Measurements from ENCODE around the gene WWC2. TPM values are rescaled to one million over a fixed set of nuclear protein-coding genes. Genes with fewer than 3 reads are reported as not detected.

WWC2 gene
- total RNA-seq, 1 experiment from 2014 or later = 82.8 TPM

DNA sequence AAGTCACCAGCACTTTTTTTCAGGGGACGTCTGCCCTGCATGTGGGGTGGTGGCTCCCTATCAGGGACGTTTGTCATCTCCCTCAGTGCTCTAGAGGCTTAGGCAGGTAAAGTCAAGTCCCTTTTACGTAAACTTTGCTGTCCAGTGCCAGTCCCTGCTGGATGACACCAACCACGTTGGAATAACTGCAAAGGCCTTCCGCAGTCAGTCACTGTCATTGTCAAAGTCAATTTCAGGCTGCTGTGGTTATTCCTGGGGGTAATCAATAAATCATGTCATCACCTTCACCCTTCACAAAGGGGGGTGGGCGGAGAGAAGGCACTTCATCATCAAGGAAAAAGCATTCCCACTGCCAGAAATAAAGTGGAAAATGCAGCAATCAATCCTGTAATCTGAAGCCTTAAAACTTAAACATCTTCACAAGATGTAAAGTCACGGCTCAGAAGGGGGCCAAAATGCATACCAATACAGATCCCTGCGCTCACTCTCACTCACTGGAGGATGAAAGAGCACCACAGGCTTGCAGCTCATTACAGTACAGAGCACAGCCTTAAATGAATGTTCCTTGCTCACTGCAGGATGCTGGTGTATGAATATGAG is 164.8 kb downstream of the WWC2 start:
- no peaks in the 10 kb centered on the region for H3K9me3 ChIP-seq (ENCODE audit: low read depth, low read length, poor library complexity, severe bottlenecking)
- peak; percentile 45 for DNase-seq (ENCODE audit: low spot score)
- no peak overlapping the region for H3K27ac ChIP-seq (ENCODE audit: low read depth, low read length, poor library complexity, severe bottlenecking)
- no TSS peak for BruUV-seq (replicated peaks)
- no peak overlapping the region for H3K4me3 ChIP-seq (ENCODE audit: low read depth, low read length, poor library complexity, severe bottlenecking)
- H3K27me3 ChIP-seq (replicated peaks; ENCODE audit: insufficient read depth, low read depth, low read length, poor library complexity) = no peaks in the 10 kb centered on the region
- ChIA-PET POLR2A (ENCODE audit: low non-redundant PET) (no interaction called here), CTCF (no interaction called here)
- intact Hi-C loops (cut with micrococcal nuclease; ENCODE audit: unreplicated experiment) = loop anchor here (2.0 to 5.0 kb wide), 3 partner anchors 135 to 787 kb away; no protein-coding TSS in a partner anchor
- peaks cover 60% of the 10 kb centered on the region for H3K36me3 ChIP-seq (ENCODE audit: insufficient read depth, low read length, poor library complexity, severe bottlenecking)
- peaks cover 26% of the 10 kb centered on the region for H3K4me1 ChIP-seq (ENCODE audit: insufficient read depth, low read length, poor library complexity, severe bottlenecking)
- TF ChIP-seq EZH2 (IDR thresholded peaks at IDR 0.05; ENCODE audit: borderline replicate concordance, low read depth, low read length, poor library complexity, severe bottlenecking) = no peak
- TF ChIP-seq, protein P1, sequence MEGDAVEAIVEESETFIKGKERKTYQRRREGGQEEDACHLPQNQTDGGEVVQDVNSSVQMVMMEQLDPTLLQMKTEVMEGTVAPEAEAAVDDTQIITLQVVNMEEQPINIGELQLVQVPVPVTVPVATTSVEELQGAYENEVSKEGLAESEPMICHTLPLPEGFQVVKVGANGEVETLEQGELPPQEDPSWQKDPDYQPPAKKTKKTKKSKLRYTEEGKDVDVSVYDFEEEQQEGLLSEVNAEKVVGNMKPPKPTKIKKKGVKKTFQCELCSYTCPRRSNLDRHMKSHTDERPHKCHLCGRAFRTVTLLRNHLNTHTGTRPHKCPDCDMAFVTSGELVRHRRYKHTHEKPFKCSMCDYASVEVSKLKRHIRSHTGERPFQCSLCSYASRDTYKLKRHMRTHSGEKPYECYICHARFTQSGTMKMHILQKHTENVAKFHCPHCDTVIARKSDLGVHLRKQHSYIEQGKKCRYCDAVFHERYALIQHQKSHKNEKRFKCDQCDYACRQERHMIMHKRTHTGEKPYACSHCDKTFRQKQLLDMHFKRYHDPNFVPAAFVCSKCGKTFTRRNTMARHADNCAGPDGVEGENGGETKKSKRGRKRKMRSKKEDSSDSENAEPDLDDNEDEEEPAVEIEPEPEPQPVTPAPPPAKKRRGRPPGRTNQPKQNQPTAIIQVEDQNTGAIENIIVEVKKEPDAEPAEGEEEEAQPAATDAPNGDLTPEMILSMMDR (conservative IDR thresholded peaks at IDR 0.05; ENCODE audit: low read depth, low read length) = no peak

- no peak overlapping the region for H3K27ac ChIP-seq (ENCODE audit: low read depth, low read length, poor library complexity, severe bottlenecking)
- DNase-seq (ENCODE audit: low spot score) = no peak
- H3K4me1 ChIP-seq (ENCODE audit: insufficient read depth, low read length, poor library complexity, severe bottlenecking) = peaks cover 26% of the 10 kb centered on the region
- H3K9me3 ChIP-seq (ENCODE audit: low read depth, low read length, poor library complexity, severe bottlenecking) = no peaks in the 10 kb centered on the region
- ChIA-PET CTCF (no interaction called here), POLR2A (ENCODE audit: low non-redundant PET) (no interaction called here)
- H3K36me3 ChIP-seq (ENCODE audit: insufficient read depth, low read length, poor library complexity, severe bottlenecking) = peaks cover 67% of the 10 kb centered on the region
- H3K27me3 ChIP-seq (replicated peaks; ENCODE audit: insufficient read depth, low read depth, low read length, poor library complexity) = no peaks in the 10 kb centered on the region
- no peak overlapping the region for H3K4me3 ChIP-seq (ENCODE audit: low read depth, low read length, poor library complexity, severe bottlenecking)
- no TSS peak for BruUV-seq (replicated peaks)
- no peak for TF ChIP-seq EZH2 (IDR thresholded peaks at IDR 0.05; ENCODE audit: borderline replicate concordance, low read depth, low read length, poor library complexity, severe bottlenecking)
- TF ChIP-seq, protein P1 (conservative IDR thresholded peaks at IDR 0.05; ENCODE audit: low read depth, low read length) = no peak
- intact Hi-C loops (cut with micrococcal nuclease; ENCODE audit: unreplicated experiment) = loop anchor here (5.0 kb wide), 2 partner anchors 457 to 787 kb away; no protein-coding TSS in a partner anchor
These were observed 165.6 kb downstream of the WWC2 start for GRCh38 chr4:183264614-183265013.

- no peaks in the 10 kb centered on the region for H3K9me3 ChIP-seq (ENCODE audit: low read depth, low read length, poor library complexity, severe bottlenecking)
- CTCF ChIA-PET = no interaction called here
- intact Hi-C loops (cut with micrococcal nuclease; ENCODE audit: unreplicated experiment) = no loop called here
- POLR2A ChIA-PET (ENCODE audit: low non-redundant PET) = no interaction called here
- no peak for DNase-seq (ENCODE audit: low spot score)
- H3K27me3 ChIP-seq (replicated peaks; ENCODE audit: insufficient read depth, low read depth, low read length, poor library complexity) = no peaks in the 10 kb centered on the region
- no peak overlapping the region for H3K4me3 ChIP-seq (ENCODE audit: low read depth, low read length, poor library complexity, severe bottlenecking)
- BruUV-seq (replicated peaks) = no TSS peak
- H3K27ac ChIP-seq (ENCODE audit: low read depth, low read length, poor library complexity, severe bottlenecking) = no peak overlapping the region
- H3K36me3 ChIP-seq (ENCODE audit: insufficient read depth, low read length, poor library complexity, severe bottlenecking) = peaks cover 60% of the 10 kb centered on the region
- no peak for TF ChIP-seq EZH2 (IDR thresholded peaks at IDR 0.05; ENCODE audit: borderline replicate concordance, low read depth, low read length, poor library complexity, severe bottlenecking)
- TF ChIP-seq, protein P1 (conservative IDR thresholded peaks at IDR 0.05; ENCODE audit: low read depth, low read length) = no peak
- peaks cover 26% of the 10 kb centered on the region for H3K4me1 ChIP-seq (ENCODE audit: insufficient read depth, low read length, poor library complexity, severe bottlenecking)
These were observed 167.3 kb downstream of the WWC2 start for GRCh38 chr4:183266371-183266770.
